GM21825 (cell line): ENCODE results near the gene ZNF426.
"Not testable (repeated sequence)": the region's sequence is repeated elsewhere in the genome, so short reads cannot be mapped to it uniquely, and the experiment has no call there.

Experiments
- ATAC-seq: cut with Tn5 transposase; IDR thresholded peaks from one replicate; pipeline ENCODE4 v1.9.1; 2021; ENCODE audit warnings: mild to moderate bottlenecking, moderate library complexity; ENCODE audit not compliant: unreplicated experiment

Gene ZNF426

DNA sequence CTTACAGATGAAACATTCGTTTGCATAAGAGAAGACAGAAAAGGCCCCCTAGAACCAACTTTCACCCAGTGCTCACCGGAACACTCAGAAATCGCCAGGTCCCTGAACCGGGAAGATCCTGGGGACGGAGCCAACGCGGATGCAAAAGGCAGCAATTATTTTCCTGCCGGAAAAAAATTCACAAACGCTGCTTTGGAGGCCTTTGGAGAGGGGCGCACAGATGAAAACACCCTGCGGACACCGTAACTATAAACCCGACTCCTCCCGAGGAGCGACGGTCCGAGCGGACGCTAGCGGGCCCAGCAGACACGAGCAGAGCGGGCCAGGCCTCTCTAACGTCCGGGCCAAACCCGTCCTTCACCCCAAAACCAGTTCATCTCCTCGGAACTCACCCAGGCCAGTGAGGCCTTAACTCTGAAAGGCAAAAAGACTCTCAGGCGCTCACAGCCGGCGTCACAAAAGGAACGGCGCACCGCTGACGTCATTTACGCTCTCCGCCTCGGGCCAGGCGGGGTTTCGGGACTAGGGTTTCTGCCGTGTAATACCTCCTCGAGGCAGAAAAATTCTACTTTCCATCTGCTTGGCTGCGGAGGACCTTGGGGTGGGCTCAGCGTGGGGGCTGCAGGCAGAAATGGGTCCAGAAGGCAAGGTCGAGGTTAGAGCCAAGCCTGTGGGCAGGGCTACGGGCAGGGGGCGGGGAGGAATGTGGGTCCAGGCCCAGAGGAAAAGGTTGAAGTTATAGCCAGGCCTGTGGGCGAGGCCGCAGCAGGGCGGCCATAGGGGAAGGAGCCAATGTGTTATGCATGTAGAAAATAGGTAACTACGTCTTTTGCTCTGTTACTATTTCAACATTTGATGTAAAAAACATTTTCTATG lies at the start of gene ZNF426:
TSS of gene ZNF426 (minus strand) at position 463 of the 876 bp plus-strand sequence. CDS start 2,413 bp downstream, outside the sequence.
- ATAC-seq, result peak; percentile 78

DNA sequence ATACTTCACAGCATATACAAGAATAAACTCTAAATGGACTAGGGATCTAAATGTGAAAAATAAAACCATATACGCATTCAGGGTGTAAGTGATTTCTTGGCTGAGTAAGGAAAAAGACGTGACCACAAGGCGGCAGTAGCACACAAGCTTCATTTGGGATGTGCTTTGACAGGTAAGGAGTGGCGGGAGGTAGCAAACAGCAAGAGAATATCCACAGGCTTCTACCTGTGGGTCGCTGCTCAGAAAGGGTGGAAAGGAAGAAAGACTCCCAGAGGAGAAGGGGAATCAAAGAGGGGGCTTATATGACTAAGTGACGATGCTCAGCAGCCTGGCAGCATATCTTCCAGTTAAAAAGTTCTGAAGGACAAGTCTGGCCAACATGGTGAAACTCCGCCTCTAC lies 48.3 kb upstream of the ZNF426 start:
- ATAC-seq, result no peak

DNA sequence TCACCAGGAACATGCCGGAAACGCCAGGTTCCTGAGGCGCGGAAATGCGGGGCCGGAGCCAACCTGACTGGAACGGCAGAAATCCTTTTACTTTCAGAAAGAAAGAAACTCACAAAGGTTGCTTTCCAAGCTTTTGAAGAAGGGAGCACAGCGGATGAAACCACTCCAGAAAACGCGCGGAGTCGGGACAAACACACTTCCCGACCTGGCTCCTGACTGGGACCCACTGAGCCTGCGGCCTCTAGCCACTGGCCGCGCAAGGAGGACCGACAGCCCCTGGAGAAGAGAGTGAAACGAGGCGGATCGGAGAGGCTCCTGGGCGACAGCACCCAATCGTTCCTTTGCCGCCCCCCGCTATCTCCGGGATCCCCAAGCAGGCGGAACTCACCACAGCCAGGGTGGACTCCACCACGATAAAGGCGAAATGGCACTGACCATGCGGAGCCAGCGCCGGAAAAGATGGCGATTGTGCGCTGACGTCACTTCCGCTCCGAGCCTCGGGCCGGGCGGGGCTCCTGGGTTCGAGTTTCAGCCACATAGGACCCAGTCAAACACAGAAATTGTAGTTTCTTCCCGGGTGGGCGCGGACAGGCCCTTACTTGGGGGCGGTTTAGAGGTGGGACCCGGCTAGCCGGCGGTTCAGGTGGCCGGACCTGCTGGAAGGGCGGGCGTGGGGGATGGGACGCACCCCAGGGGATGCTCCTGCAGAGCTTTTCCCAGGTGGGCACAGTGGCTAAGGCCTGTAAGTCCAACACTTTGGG lies 45.8 kb upstream of the ZNF426 start, which contains the start of gene ZNF121:
TSS of gene ZNF121 (minus strand) at position 432 of the 761 bp plus-strand sequence. CDS start 16,407 bp downstream, outside the sequence.
- ATAC-seq, result peak; percentile 87

DNA sequence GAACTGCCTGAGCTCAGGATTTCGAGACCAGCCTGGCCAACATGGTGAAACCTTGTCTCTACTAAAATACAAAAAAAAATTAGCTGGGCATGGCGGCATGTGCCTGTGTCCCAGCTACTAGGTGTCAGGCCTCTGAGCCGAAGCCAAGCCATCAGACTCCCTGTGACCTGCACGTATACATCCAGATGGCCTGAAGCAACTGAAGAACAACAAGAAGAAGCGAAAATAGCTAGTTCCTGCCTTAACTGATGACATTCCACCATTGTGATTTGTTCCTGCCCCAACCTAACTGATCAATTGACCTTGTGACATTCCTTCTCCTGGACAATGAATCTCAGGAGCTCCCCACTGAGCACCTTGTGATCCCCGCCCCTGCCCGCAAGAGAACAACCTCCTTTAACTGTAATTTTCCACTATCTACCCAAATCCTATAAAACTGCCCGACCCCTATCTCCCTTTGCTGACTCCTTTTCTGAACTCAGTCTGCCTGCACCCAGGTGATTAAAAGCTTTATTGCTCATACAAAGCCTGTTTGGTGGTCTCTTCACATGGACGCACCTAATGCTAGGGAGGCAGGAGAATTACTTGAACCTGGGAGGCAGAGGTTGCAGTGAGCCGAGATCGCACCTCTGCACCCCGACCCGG lies 43.8 kb upstream of the ZNF426 start:
- ATAC-seq, result not testable (repeated sequence)

DNA sequence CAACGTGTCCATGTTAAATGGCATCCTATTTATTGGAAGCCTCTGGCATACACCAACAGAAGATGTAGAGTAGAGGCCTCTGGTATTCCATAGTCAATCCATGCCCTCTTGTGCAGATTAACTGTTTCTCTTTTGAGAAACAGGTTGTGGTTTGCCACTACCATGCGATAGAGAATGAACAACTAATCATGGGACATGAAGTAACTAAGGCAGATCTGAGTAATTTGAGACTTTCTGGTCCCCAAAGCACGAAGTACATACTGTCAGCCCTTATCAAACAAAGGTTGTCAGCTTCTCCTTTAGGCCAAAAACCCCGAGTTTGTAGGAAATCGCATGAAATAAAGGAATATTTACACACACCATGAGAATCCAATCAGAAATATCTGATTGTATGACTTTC lies 42.3 kb upstream of the ZNF426 start:
- ATAC-seq, result no peak

DNA sequence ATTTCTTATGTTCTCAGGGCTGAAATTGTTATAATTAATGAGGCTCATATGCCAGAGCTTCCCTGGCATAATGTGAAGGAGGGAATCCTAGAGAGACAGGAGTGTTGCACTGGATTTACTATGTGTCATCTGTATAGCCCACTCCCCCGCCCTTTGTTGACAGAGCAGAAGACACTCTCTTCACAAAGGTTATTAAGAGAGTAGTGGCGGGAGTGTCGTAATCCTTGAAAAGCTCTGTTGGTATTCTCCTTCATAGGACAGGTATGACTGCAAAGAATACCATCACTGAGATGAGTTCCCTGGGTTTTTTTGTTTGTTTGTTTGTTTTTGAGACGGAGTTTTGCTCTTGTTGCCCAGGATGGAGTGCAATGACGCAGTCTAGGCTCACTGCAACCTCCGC lies 31.8 kb upstream of the ZNF426 start:
- no peak for ATAC-seq

DNA sequence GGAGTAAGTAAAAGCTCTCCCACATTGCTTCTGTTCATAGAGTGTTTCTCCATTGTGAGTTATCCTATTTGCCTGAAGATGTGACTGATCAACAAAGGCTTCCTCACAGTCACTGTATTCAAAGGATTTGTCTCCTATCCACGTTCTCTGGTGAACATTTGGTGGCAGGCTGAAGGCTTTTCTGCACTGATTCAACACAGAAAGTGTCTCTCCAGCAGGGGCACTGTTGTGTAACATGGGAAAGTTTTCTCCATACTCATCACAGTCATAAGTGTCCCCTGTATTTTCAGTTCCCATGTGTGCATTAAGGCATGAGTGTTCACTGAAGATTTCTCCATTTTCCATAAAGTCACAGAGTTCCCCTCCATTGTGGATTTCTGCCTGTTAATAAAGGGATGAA lies 28.3 kb upstream of the ZNF426 start:
- no peak for ATAC-seq

DNA sequence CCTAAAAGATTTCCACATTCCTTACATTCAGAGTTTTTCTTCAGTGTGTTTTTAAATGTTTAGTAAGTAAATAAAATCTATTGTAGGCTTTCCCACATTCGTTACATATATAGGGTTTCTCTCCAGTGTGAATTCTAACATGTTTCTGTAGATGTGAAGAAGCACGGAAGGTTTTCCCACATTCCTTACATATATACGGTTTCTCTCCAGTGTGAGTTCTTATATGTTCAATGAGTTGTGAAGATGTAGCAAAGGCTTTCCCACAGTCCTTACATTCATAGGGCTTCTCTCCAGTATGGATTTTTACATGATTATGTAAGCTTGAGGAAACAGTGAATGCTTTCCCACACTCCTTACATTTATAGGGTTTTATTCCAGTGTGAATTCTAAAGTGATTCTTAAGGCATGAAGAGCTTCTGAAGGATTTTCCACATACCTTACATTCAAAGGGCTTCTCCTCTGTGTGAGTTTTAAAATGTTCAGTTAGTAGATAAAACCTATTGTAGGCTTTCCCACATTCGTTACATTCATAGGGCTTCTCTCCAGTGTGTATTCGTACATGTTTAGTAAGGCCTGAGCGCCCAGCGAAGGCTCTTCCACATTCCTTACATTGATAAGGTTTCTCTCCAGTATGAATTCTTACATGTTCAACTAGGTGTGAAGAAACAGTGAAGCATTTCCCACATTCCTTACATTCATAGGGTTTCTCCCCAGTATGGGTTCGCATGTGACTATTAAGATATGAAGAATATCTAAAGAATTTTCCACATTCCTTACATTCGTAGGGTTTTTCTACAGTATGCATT lies 27.7 kb upstream of the ZNF426 start:
- ATAC-seq, result no peak

DNA sequence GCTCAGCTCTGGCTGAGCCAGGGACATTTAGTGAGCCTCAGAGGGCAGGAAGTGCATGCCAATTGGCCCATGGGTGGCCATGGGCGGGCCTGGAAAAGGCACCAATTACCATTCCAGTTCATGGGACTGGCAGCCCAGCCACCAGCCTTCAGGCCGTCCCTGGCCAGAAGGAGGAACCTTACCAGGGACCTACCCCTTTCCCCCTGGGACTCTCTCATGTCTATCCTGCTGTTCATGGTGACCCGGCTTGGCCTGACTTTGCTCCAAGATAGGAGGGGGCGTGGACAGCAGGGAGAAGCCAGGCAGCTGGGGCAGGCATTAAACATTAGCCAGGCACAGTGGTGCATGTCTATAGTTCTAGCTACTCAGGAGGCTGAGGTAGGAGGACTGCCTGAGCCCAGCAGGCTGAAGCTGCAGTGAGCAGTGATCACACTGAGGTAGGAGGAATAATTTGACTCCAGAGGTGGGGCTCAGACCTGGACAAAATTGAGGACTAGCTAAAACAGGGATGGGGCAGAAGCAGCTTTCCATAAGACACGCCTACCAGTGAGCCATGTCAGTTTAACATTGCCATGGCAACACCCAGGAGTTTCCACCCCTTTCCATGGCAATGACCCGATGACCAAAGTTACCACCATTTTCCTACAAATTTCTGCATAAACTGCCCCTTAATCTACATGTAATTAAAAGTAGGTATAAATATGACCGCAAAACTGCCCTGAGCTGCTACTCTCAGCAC lies 14.3 kb upstream of the ZNF426 start:
- no peak for ATAC-seq

DNA sequence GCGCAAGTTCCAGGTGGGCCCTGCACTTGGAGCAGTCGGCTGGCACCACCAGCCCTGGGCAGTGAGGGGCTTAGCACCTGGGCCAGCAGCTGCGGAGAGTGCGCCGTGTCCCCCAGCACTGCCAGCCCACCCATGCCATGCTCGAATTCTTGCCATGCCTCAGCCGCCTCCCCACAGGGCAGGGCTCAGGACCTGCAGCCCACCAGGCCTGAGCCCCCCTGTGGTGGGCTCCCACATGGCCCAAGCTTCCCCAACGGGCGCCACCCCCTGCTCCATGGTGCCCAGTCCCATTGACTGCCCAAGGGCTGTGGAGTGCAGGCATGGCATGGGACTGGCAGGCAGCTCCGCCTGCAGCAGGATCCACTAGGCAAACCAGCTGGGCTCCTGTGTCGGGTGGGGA lies 9.4 kb upstream of the ZNF426 start:
- ATAC-seq, result no peak

DNA sequence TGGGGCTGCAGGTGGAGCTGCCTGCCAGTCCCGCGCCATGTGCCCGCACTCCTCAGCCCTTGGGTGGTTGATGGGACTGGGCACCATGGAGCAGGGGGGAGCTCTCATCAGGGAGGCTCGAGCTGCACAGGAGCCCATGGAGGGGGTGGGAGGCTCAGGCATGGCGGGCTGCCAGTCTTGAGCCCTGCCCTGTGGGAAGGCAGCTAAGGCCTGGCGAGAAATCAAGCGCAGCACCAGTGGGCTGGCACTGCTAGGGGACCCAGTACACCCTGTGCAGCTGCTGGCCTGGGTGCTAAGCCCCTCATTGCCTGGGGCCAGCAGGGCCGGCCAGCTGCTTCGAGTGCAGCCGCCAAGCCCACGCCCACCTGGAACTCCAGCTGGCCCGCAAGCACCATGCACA lies 2.8 kb upstream of the ZNF426 start:
- ATAC-seq, result not testable (repeated sequence)

DNA sequence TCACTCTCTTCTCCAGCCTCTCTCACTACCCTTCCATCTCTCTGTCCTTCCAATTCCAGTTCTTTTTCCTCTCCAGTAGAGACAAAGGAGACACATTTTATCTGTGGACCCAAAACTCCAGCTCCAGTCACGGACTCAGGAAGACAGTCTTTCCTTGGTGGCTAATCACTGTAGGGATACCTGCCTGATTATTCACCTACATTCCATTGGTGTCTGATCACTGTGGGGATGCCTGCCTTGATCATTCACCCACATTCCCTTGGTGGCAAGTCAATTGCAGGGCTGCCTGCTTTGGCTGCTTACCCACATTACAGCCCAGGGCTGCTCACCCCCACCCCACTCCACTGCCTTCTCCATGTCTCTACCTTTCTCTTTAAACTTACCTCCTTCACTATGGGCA lies 1.5 kb upstream of the ZNF426 start:
- not testable (repeated sequence) for ATAC-seq

DNA sequence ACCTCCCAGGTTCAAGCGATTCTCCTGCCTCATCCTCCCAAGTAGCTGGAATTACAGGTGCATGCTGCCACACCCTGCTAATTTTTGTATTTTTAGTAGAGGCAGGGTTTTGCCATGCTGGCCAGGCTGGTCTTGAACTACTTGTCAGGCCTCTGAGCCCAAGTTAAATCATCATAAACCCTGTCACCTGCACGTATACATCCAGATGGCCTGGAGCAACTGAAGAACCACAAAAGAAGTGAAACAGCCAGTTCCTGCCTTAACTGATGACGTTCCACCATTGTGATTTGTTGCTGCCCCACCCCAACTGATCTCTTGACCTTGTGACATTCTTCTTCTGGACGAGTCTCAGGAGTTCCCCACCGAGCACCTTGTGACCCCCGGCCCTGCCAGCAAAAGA lies 756 bp upstream of the ZNF426 start:
- not testable (repeated sequence) for ATAC-seq

DNA sequence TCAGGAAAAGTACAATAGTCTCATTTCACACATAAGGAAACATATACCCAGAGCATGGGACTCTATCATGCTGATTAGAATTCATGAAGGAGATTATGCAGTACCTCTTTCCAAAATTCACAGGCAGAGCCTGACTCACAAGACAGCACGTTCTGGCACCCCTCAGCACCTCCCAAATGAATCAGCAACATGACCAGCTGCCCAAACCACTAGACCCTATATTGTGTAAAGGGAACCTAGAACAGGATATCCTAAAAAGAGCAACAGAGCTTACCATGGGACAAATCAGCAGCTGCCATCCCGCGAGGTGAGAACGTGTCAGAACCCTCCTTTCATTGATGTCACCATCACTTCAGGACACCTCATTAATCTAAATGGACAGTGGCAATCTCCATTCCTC lies 2.5 kb downstream of the ZNF426 start:
- no peak for ATAC-seq

DNA sequence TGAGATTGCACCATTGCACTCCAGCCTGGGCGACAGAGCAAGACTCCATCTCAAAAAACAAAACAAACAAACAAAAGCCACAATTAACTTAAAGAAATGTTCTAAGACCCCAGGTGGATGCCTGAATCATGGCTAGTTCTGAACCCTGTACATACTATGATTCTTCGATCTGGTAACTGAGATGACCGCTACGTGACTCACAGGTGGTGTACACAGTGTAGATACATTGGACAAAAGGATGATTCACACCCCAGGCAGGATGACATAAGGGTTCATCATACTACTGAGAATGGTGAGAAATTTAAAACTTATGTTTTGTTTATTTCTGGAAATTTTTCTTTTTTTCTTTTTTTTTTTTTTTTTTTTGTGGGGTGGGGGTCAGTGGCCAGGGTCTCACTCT lies 6.5 kb downstream of the ZNF426 start:
- no peak for ATAC-seq

DNA sequence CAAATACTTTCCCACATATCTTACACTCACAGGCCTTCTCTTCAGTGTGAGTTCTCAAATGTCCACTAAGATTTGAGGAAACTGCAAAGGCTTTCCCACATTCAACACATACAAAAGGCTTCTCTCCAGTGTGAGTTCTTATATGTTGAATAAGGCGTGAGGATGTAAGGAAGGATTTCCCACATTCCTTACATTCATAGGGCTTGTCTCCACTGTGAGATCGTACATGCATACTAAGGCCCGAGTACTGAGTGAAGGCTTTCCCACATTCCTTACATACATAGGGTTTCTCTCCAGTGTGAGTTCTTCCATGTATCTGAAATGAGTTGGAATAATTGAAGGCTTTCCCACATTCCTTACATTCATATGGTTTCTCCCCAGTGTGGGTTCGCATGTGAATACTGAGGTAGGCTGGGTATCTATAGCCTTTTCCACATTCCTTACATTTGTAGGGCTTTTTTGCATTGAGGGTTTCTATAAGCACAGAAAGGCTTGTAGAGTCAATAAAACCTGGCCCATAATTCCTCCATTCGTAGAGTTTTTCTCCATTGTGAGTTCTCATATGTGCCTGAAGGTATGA lies 9.6 kb downstream of the ZNF426 start:
- no peak for ATAC-seq

DNA sequence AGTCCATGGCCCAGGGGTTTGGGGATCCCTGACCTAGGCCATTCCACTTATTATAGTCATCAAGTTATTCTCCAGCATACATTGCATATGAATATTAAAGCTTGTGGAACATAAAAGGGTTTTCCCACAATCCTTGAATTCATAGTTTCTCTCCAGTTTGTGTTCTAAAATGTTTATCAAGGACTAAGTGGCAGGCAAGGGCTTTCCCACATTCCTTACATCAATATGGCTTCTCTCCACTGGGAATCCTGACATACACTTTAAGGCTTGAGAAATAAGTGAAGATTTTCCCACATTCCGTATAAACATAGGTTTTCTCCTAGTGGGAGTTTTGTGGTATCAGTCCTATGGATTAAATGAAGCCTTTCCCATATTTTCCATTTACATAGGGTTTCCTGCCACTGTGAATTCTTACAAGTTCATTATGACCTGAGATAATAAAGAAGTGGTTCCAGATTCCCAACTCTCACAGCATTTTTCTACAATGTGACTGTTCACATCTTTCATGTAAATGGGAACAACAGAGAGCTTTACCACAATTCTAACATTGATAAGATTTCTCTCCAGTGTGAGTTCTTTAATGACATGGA lies 14.5 kb downstream of the ZNF426 start:
- ATAC-seq, result no peak

DNA sequence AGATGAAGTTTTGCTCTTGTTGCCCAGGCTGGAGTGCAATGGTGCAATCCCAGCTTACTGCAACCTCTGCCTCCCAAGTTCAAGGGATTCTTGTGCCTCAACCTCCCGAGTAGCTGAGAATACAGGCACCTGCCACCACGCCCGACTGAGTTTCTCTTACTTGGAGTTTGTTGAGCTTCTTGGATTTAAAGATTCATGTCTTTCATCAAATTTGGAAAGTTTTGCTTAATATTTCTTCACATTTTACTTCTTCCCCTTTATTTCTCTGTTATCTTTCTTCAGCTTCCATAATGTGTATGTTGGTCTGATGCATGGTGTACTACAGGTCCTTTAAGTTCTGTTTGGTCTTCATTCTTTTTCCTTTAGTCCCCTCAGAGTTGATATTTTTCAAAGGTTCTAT lies 31.2 kb downstream of the ZNF426 start:
- ATAC-seq, result no peak

DNA sequence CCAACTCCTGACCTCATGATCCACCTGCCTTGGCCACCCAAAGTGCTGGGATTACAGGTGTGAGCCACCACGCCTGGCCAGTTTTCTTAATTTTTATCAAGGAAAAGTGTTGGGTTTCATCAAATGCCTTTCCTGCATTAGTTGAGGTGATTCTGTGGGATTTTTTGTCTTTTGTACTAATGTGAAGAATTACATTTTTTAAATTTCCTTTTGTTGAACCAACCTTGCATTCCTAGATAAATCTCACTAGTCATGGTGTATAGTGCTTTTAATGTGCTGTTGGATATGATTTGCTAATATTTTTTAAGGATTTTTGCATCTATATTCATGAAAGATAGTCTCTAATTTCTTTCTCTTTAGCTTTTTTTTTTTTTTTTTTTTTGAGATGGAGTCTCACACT lies 37.6 kb downstream of the ZNF426 start:
- ATAC-seq, result no peak
